ENCODE measurements around the gene CDH23.

CDH23 gene

GRCh38 chr10:71831646-71832552, 435.2 kb downstream of the CDH23 start:
- no peak for DNase-seq

GRCh38 chr10:71832967-71833366, 436.2 kb downstream of the CDH23 start:
- no peak for DNase-seq

- DNase-seq = no peak
These were observed 437.0 kb downstream of the CDH23 start for GRCh38 chr10:71833451-71834342.

GRCh38 chr10:71834343-71834674, 437.6 kb downstream of the CDH23 start:
- no peak for DNase-seq

- DNase-seq = no peak
These were observed 439.2 kb downstream of the CDH23 start for GRCh38 chr10:71835671-71836595.

GRCh38 chr10:71836596-71836974, 439.9 kb downstream of the CDH23 start:
- DNase-seq = no peak

- DNase-seq = peak; percentile 21
These were observed 440.5 kb downstream of the CDH23 start for GRCh38 chr10:71837098-71837827.

- no peak for DNase-seq
These were observed 441.8 kb downstream of the CDH23 start for GRCh38 chr10:71838264-71839211.

- peak; percentile 80 for DNase-seq
These were observed 443.6 kb downstream of the CDH23 start for GRCh38 chr10:71840177-71840957.

GRCh38 chr10:71840958-71841335, 444.2 kb downstream of the CDH23 start:
- no peak for DNase-seq

- DNase-seq = no peak
These were observed 445.7 kb downstream of the CDH23 start for GRCh38 chr10:71842422-71842821.

GRCh38 chr10:71842856-71843686, 446.4 kb downstream of the CDH23 start:
- DNase-seq = no peak

GRCh38 chr10:71844084-71844483, 447.4 kb downstream of the CDH23 start:
- DNase-seq = no peak

GRCh38 chr10:71844695-71845094, 448.0 kb downstream of the CDH23 start:
- no peak for DNase-seq

GRCh38 chr10:71845410-71846405, 449.0 kb downstream of the CDH23 start:
- no peak for DNase-seq

- DNase-seq = no peak
These were observed 450.1 kb downstream of the CDH23 start for GRCh38 chr10:71846816-71847215.

GRCh38 chr10:71847418-71847817, 450.7 kb downstream of the CDH23 start:
- DNase-seq = no peak
